Endothelial cell of umbilical vein (primary cell): ENCODE data around the gene OR10G8.

ENCODE experiments used
- EZH2 ChIP-seq: IDR thresholded peaks from 2 replicates; pipeline ENCODE4 v1.6.1; 2012; ENCODE audit warnings: borderline replicate concordance, low read depth, mild to moderate bottlenecking, moderate library complexity, low read length, inconsistent platforms; ENCODE audit not compliant: severe bottlenecking
- POLR2A ChIP-seq: IDR thresholded peaks from 2 replicates; pipeline ENCODE4 v1.6.1; 2012; ENCODE audit warnings: low read depth, mild to moderate bottlenecking, control low read depth, low read length
- POLR2AphosphoS5 ChIP-seq: IDR thresholded peaks from 2 replicates; pipeline ENCODE4 v1.6.1; 2012; ENCODE audit warnings: low read depth, mild to moderate bottlenecking, control low read depth, low read length, moderate library complexity; ENCODE audit not compliant: insufficient read depth
- TF ChIP-seq, protein P1 (sequence below), 2 donors: IDR thresholded peaks; 1 replicate in 1 of 2; 2 replicates in 1 of 2; pipeline ENCODE4 v1.5.1; 2011; ENCODE audit warnings: low read length in 2 of 2, mild to moderate bottlenecking in 2 of 2, moderate library complexity in 2 of 2, control low read depth in 1 of 2, inconsistent platforms in 1 of 2, low read depth in 1 of 2; ENCODE audit not compliant: insufficient read depth in 1 of 2; ENCODE audit errors: extremely low read depth in 1 of 2
- TF ChIP-seq, protein P2 (sequence below): IDR thresholded peaks from 2 replicates; pipeline ENCODE4 v1.6.1; 2011; ENCODE audit not compliant: insufficient read depth, insufficient read length

DNA sequence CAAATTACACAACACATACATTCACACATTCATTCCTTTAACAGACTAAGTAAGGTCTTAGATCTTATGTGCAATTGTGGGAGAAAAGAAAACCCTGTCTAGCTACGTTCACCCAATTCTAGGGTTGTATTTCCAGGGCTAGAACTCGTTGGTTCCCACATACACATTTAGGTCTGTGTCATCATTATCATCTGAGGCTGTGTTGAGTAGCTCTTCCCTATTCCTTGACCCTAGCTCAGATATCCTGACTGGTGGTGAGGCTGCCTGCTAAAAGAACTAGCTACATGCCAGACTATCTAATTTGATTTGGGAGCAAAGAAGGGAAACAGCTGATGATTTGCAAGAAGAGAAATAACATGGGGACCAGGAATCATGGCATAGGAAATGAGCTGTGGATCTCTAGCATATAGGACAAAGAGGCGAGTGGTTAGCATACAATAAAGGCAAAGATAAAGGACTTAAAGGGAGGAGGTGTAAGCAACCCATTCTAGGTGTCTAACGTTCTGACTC is 42.1 kb downstream of the OR10G8 start:
- TF ChIP-seq, protein P1, sequence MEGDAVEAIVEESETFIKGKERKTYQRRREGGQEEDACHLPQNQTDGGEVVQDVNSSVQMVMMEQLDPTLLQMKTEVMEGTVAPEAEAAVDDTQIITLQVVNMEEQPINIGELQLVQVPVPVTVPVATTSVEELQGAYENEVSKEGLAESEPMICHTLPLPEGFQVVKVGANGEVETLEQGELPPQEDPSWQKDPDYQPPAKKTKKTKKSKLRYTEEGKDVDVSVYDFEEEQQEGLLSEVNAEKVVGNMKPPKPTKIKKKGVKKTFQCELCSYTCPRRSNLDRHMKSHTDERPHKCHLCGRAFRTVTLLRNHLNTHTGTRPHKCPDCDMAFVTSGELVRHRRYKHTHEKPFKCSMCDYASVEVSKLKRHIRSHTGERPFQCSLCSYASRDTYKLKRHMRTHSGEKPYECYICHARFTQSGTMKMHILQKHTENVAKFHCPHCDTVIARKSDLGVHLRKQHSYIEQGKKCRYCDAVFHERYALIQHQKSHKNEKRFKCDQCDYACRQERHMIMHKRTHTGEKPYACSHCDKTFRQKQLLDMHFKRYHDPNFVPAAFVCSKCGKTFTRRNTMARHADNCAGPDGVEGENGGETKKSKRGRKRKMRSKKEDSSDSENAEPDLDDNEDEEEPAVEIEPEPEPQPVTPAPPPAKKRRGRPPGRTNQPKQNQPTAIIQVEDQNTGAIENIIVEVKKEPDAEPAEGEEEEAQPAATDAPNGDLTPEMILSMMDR (IDR thresholded peaks at IDR 0.05; ENCODE audit: extremely low read depth in 1 of 2, insufficient read depth in 1 of 2, low read depth in 1 of 2, low read length in 2 of 2) = no peak
- TF ChIP-seq, protein P2, sequence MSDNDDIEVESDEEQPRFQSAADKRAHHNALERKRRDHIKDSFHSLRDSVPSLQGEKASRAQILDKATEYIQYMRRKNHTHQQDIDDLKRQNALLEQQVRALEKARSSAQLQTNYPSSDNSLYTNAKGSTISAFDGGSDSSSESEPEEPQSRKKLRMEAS = no peak
- TF ChIP-seq POLR2AphosphoS5 (no peak), EZH2 (no peak), POLR2A (no peak)
